SK-N-MC (cell line): ENCODE measurements around the gene TTC7B.

Experiments
- EZH2 ChIP-seq: fragments of 200-600 bp; sonication (generic); IDR thresholded peaks from one replicate; pipeline ENCODE4 v1.6.1; 2017; ENCODE audit warnings: antibody characterized with exemption
- POLR2AphosphoS5 ChIP-seq: IDR thresholded peaks from 2 replicates; pipeline ENCODE4 v1.6.1; 2012; ENCODE audit warnings: mild to moderate bottlenecking, low read depth, low read length, borderline replicate concordance

DNA sequence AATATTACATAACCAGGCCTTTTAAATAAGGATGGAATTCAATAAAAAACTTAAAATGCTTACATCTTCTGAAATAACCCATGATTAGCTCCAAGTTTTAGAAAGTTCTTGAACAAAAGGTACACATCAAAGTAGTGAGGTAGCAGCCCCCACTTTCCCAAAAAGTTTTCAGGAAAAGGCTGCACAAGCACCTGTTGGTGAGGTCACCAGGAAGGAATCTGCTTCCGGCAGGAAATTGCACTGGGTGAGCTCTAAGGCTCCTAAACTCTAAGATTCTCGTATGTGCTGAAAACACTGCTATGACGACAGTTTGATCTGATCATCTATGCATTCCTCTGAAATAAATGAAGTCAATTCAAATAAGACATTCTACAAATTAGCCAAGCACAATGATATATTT is 34.3 kb upstream of the TTC7B start:
- TF ChIP-seq POLR2AphosphoS5 (no peak), EZH2 (no peak)
